SU-DHL-6 (cell line): Measurements from ENCODE around the gene KCTD14.

Experiments used
- H2AFZ ChIP-seq: fragments of 200-600 bp; sonication (generic); 2 replicates; pipeline ENCODE4 v1.6.1; 2014; ENCODE audit warnings: low read depth, mild to moderate bottlenecking, moderate library complexity, mixed read lengths, antibody characterized with exemption, low read length; ENCODE audit not compliant: severe bottlenecking
- H3F3A ChIP-seq: fragments of 200-600 bp; shearing (Covaris generic); 2 replicates; pipeline ENCODE4 v1.6.0; 2016; ENCODE audit warnings: antibody characterized with exemption, mild to moderate bottlenecking; ENCODE audit not compliant: insufficient read depth
- H3K27ac ChIP-seq: fragments of 200-600 bp; sonication (generic); 2 replicates; pipeline ENCODE4 v1.5.1; 2016; ENCODE audit warnings: low read depth, mild to moderate bottlenecking, low read length, moderate library complexity, mixed read lengths
- H3K27me3 ChIP-seq: fragments of 200-600 bp; sonication (generic), shearing (Covaris generic); 2 replicates; pipeline ENCODE4 v1.6.0; 2014; ENCODE audit warnings: mild to moderate bottlenecking, low read length
- H3K36me3 ChIP-seq: fragments of 200-600 bp; sonication (generic); 2 replicates; pipeline ENCODE4 v1.6.1; 2014; ENCODE audit warnings: mild to moderate bottlenecking, low read length, mixed read lengths
- H3K4me2 ChIP-seq: fragments of 300-600, 200-600 bp; shearing (Covaris generic), sonication (generic); 2 replicates; pipeline ENCODE4 v1.6.0; 2014; ENCODE audit warnings: low read length, low read depth, mild to moderate bottlenecking; ENCODE audit not compliant: poor library complexity, severe bottlenecking
- H3K4me3 ChIP-seq: fragments of 200-600 bp; sonication (generic); 2 replicates; pipeline ENCODE4 v1.5.1; 2014; ENCODE audit warnings: antibody characterized with exemption, low read length, mild to moderate bottlenecking, mixed read lengths; ENCODE audit not compliant: insufficient read depth, poor library complexity, severe bottlenecking
- H3K79me2 ChIP-seq: fragments of 200-600 bp; sonication (generic); 2 replicates; pipeline ENCODE4 v1.6.1; 2014; ENCODE audit warnings: mild to moderate bottlenecking, low read length, moderate library complexity; ENCODE audit not compliant: insufficient read depth
- H3K9ac ChIP-seq: fragments of 200-600 bp; sonication (generic); 2 replicates; pipeline ENCODE4 v1.7.0; 2014; ENCODE audit warnings: mild to moderate bottlenecking, low read length
- H3K9me2 ChIP-seq: fragments of 200-600 bp; sonication (generic); replicated peaks from 2 replicates; pipeline ENCODE4 v1.6.1; 2014; ENCODE audit warnings: low read length; ENCODE audit not compliant: insufficient read depth
- H3K9me3 ChIP-seq: fragments of 200-600 bp; sonication (generic); 2 replicates; pipeline ENCODE4 v1.6.1; 2014; ENCODE audit warnings: low read length, mixed read lengths; ENCODE audit not compliant: insufficient read depth
- H4K20me1 ChIP-seq: fragments of 200-600 bp; sonication (generic); 2 replicates; pipeline ENCODE4 v1.6.1; 2014; ENCODE audit warnings: low read depth, mild to moderate bottlenecking, antibody characterized with exemption, low read length, moderate library complexity, mixed read lengths
- EZH2phosphoT487 ChIP-seq: fragments of 200-600 bp; sonication (generic), shearing (Covaris generic); conservative IDR thresholded peaks from 2 replicates; pipeline ENCODE4 v1.6.1; 2018; ENCODE audit warnings: mild to moderate bottlenecking, antibody characterized with exemption, low read length, moderate library complexity, mixed read lengths
- TF ChIP-seq, protein P1 (sequence below): fragments of 200-600 bp; sonication (generic); IDR thresholded peaks from one replicate; pipeline ENCODE4 v1.5.1; 2017; ENCODE audit warnings: antibody characterized with exemption, mild to moderate bottlenecking, low read length, moderate library complexity; ENCODE audit not compliant: insufficient read depth, poor library complexity, severe bottlenecking

KCTD14 gene

DNA sequence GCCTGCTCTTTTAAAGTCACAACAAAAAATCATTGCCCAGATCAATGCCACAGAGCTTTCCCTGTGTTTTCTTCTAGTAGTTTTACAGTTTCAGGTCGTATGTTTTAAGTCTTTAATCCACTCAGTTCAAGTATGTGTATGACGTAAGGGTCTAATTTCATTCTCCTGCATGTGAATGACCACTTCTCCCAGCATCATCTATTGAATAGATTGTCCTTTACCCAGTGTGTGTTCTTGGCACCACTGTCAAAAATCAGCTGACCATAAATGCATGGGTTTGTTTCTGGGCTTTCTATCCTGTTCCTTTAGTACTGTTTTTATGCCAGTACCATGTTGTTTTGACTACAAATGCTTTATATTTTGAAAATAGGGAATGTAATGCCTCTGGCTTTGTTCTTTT, 56.7 kb downstream of the KCTD14 start:
- H2AFZ ChIP-seq, result no peak overlapping the region
- no peaks in the 10 kb centered on the region for H3K79me2 ChIP-seq
- TF ChIP-seq EZH2phosphoT487, result no peak
- TF ChIP-seq, protein P1, sequence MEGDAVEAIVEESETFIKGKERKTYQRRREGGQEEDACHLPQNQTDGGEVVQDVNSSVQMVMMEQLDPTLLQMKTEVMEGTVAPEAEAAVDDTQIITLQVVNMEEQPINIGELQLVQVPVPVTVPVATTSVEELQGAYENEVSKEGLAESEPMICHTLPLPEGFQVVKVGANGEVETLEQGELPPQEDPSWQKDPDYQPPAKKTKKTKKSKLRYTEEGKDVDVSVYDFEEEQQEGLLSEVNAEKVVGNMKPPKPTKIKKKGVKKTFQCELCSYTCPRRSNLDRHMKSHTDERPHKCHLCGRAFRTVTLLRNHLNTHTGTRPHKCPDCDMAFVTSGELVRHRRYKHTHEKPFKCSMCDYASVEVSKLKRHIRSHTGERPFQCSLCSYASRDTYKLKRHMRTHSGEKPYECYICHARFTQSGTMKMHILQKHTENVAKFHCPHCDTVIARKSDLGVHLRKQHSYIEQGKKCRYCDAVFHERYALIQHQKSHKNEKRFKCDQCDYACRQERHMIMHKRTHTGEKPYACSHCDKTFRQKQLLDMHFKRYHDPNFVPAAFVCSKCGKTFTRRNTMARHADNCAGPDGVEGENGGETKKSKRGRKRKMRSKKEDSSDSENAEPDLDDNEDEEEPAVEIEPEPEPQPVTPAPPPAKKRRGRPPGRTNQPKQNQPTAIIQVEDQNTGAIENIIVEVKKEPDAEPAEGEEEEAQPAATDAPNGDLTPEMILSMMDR, result no peak
- no peaks in the 10 kb centered on the region for H4K20me1 ChIP-seq
- no peak overlapping the region for H3K4me3 ChIP-seq
- no peak overlapping the region for H3K4me2 ChIP-seq
- H3F3A ChIP-seq, result no peaks in the 10 kb centered on the region
- no peaks in the 10 kb centered on the region for H3K9me3 ChIP-seq
- H3K27ac ChIP-seq, result no peak overlapping the region
- no peaks in the 10 kb centered on the region for H3K27me3 ChIP-seq
- no peak overlapping the region for H3K9ac ChIP-seq
- H3K9me2 ChIP-seq, result no peaks in the 10 kb centered on the region
- no peaks in the 10 kb centered on the region; the same call in 1 of the 2 replicates for H3K36me3 ChIP-seq
